GM13976 (cell line): ENCODE data around the gene NAALADL2.

Experiments
- DNase-seq: peaks from one replicate; pipeline ENCODE4 v3.0.0; 2012; ENCODE audit warnings: low spot score
- in situ Hi-C: fragments of 300-500 bp; cut with MboI; formaldehyde crosslinking; loops from one replicate; pipeline ENCODE4 v1.12.0; 2022; ENCODE audit warnings: low sequenced_read_pairs, mixed read lengths, inconsistent platforms; ENCODE audit not compliant: unreplicated experiment
- TF ChIP-seq, protein P1 (sequence below): IDR thresholded peaks from 2 replicates; pipeline ENCODE4 v1.5.1; 2012; ENCODE audit warnings: borderline replicate concordance, mild to moderate bottlenecking; ENCODE audit not compliant: insufficient read depth; ENCODE audit errors: extremely low read depth, missing control alignments, control extremely low read depth

The NAALADL2 gene

DNA sequence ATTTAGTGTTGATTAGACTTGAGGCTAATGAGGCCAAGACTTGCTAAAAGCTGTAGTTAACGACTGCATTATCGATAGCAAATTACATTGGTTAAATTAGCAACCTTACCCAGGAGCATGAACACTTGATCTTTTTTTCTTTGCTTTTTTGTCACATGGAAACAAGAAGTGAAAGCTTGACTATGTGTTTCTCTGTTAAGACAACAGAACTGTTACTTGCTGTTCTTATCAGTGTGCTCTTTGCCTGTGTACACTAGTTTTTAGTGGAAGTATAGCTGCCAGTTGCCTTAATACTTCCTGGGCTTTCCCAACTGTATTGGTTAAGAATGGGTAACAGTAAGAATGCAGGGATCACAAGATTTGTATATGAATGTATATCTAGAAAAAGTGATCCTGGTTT, 625.5 kb downstream of the NAALADL2 start:
- no peak for DNase-seq
- in situ Hi-C loops = loop anchor here (25.0 kb wide), 1 partner anchor 222 kb away; no protein-coding TSS in a partner anchor
- TF ChIP-seq, protein P1, sequence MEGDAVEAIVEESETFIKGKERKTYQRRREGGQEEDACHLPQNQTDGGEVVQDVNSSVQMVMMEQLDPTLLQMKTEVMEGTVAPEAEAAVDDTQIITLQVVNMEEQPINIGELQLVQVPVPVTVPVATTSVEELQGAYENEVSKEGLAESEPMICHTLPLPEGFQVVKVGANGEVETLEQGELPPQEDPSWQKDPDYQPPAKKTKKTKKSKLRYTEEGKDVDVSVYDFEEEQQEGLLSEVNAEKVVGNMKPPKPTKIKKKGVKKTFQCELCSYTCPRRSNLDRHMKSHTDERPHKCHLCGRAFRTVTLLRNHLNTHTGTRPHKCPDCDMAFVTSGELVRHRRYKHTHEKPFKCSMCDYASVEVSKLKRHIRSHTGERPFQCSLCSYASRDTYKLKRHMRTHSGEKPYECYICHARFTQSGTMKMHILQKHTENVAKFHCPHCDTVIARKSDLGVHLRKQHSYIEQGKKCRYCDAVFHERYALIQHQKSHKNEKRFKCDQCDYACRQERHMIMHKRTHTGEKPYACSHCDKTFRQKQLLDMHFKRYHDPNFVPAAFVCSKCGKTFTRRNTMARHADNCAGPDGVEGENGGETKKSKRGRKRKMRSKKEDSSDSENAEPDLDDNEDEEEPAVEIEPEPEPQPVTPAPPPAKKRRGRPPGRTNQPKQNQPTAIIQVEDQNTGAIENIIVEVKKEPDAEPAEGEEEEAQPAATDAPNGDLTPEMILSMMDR = no peak

DNA sequence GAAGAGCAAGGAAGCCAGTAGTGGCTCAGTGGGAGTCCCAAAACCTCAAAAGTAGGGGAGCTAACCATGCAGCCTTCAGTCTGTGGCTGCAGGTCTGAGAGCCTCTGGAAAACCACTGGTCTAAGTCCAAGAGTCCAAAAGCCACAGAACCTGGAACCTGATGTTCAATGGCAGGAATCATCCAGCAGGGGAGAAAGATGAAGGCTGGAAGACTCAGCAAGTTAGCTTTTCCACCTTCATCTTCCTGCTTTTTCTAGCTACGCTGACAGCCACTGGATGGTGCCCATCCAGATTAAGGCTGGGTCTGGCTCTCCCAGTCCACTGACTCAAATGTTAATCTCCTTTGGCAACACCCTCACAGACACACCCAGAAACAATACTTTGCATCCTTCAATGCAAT, 626.3 kb downstream of the NAALADL2 start:
- in situ Hi-C loops = loop anchor here (25.0 kb wide), 1 partner anchor 223 kb away; no protein-coding TSS in a partner anchor
- TF ChIP-seq, protein P1 = no peak
- DNase-seq = no peak

DNA sequence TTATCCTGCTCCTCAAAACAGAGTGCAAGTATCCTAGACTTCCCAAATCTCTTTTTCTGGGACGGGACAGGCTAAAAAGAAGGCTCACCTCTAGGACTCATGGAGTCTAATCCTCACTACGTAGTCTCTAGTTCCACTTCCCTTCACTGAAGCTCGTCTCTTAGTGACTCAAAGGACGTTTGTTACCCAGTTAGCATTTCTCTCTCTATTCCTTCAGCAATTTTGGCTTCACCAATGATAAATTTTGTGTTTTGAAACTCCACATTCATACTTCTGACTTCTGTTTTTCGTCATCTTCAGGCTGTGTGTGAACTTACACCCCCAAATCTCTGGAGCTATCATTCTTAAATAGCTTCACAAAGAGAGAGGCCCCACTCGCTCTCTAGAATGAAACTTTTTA, 627.1 kb downstream of the NAALADL2 start:
- TF ChIP-seq, protein P1 = no peak
- peak; percentile 6 for DNase-seq
- in situ Hi-C loops = loop anchor here (25.0 kb wide), 1 partner anchor 224 kb away; no protein-coding TSS in a partner anchor

DNA sequence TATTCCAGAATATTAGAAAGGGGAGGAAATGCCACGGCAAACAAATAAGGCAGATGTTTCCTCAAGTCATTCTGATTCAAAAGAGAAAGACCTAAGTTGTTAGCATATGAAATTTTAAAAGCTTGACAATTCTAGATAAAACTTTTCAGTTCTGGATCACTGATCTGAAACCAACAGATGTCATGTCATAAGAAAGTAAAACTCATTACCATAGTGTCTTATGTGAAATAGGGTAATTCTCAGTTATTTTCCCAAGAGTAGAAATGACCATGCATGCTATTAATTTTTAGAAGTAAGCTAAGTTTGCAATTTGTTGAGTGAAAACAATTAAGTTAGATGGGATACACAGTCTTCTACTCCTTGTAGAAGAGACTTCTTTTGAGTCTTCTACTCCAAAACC, 630.3 kb downstream of the NAALADL2 start:
- TF ChIP-seq, protein P1 = no peak
- DNase-seq = peak; percentile 28
- in situ Hi-C loops = loop anchor here (25.0 kb wide), 1 partner anchor 227 kb away; no protein-coding TSS in a partner anchor

DNA sequence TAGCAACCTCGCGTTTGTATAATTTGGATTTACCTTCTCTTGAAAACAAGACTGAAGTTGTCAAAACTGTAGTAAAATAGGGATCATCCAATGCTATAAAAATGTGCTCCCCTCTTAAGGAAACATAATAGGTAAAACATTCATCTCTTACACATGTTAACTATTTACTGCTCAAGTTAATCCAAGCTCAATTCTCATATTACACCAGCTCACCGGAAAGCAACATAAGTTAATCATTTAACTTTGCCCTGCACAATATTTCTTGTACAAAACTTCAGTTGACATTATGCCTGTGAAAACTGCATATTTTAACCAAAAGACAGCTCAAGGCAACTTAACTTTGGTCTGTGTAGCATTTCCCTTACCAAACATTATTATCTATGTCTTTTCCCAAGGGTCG, 634.2 kb downstream of the NAALADL2 start:
- in situ Hi-C loops = loop anchor here (25.0 kb wide), 1 partner anchor 231 kb away; no protein-coding TSS in a partner anchor
- TF ChIP-seq, protein P1 = no peak

DNA sequence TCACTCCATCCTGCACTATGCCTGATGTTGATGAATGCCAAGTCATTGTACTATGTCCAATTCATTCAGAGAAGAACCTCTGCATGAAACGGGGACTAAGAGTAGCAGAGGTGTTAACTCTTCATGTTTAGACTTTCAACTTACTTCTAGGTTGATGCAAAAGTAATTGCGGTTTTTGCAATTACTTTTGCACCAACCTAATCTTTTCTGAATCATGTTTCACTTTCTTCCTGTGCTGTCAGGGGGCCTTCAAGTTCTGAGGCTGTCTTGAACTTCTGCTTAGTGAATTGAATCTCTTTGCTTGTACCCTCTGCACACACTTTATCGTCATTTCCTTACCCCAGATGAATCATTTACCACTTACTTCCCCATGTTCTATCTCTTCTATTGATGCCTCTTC, 636.2 kb downstream of the NAALADL2 start:
- TF ChIP-seq, protein P1 = no peak
- in situ Hi-C loops = loop anchor here (25.0 kb wide), 1 partner anchor 233 kb away; no protein-coding TSS in a partner anchor
- peak; percentile 15 for DNase-seq

More for the DNA sequence above, 634.2 kb downstream of the NAALADL2 start:
- DNase-seq = no peak
